GM12892 (cell line): ENCODE measurements around the gene AKAP13.
"Not testable (repeated sequence)": the region's sequence is repeated elsewhere in the genome, so short reads cannot be mapped to it uniquely, and the experiment has no call there.

ENCODE experiments used
- POLR2A ChIP-seq: IDR thresholded peaks from 2 replicates; pipeline ENCODE4 v1.6.1; 2011; ENCODE audit warnings: low read depth, low read length, control low read depth
- TAF1 ChIP-seq: IDR thresholded peaks from 2 replicates; pipeline ENCODE4 v1.6.1; 2011; ENCODE audit warnings: low read depth, mild to moderate bottlenecking, control low read depth, low read length, borderline replicate concordance

- TF ChIP-seq POLR2A, TAF1: not testable (repeated sequence)
Observed at GRCh38 chr15:85345196-85345918, 35.0 kb upstream of the AKAP13 start.
